Osteocyte (in vitro differentiated cells): ENCODE measurements around the gene TBX18. TPM values are rescaled to one million over a fixed set of nuclear protein-coding genes. Genes with fewer than 3 reads are reported as not detected.

Experiments
- DNase-seq: peaks from one replicate; pipeline ENCODE4 v3.0.0; 2021; ENCODE audit warnings: mixed read lengths; ENCODE audit not compliant: unreplicated experiment; ENCODE audit errors: extremely low spot score
- H3K27ac Mint-ChIP-seq: one replicate; pipeline ENCODE4 v1.8.0; 2021; ENCODE audit warnings: mild to moderate bottlenecking, mixed read lengths; ENCODE audit not compliant: unreplicated experiment
- H3K27me3 Mint-ChIP-seq: one replicate; pipeline ENCODE4 v1.8.0; 2021; ENCODE audit warnings: mixed read lengths; ENCODE audit not compliant: unreplicated experiment
- H3K36me3 Mint-ChIP-seq: one replicate; pipeline ENCODE4 v1.8.0; 2021; ENCODE audit warnings: mixed read lengths; ENCODE audit not compliant: unreplicated experiment
- H3K4me1 Mint-ChIP-seq: one replicate; pipeline ENCODE4 v1.8.0; 2021; ENCODE audit warnings: mixed read lengths; ENCODE audit not compliant: unreplicated experiment
- H3K4me3 Mint-ChIP-seq: one replicate; pipeline ENCODE4 v1.8.0; 2021; ENCODE audit warnings: mild to moderate bottlenecking, moderate library complexity, mixed read lengths; ENCODE audit not compliant: unreplicated experiment
- H3K9me3 Mint-ChIP-seq: one replicate; pipeline ENCODE4 v1.8.0; 2021; ENCODE audit warnings: mixed read lengths; ENCODE audit not compliant: unreplicated experiment
- CTCF ChIP-seq: fragments of 200-600 bp; sonication (generic); IDR thresholded peaks from 2 replicates; pipeline ENCODE4 v1.5.0; 2021; ENCODE audit warnings: antibody characterized with exemption, mild to moderate bottlenecking, moderate library complexity
- total RNA-seq: library from RNA; stranded (reverse); gene quantifications from 2 replicates; pipeline ENCODE4 v1.2.1, GENCODE V29; 2021

Gene TBX18
- total RNA-seq, 1 donor from 2014 or later, result 8.0 TPM

- peaks cover 2% of the 10 kb centered on the region for H3K27me3 Mint-ChIP-seq
- DNase-seq, result no peak
- no peaks in the 10 kb centered on the region for H3K36me3 Mint-ChIP-seq
- no peak for TF ChIP-seq CTCF
- no peak overlapping the region for H3K27ac Mint-ChIP-seq
- H3K4me1 Mint-ChIP-seq, result no peaks in the 10 kb centered on the region
- H3K4me3 Mint-ChIP-seq, result no peak overlapping the region
- H3K9me3 Mint-ChIP-seq, result no peaks in the 10 kb centered on the region
Measured at GRCh38 chr6:84709121-84709520, 55.3 kb downstream of the TBX18 start.

DNA sequence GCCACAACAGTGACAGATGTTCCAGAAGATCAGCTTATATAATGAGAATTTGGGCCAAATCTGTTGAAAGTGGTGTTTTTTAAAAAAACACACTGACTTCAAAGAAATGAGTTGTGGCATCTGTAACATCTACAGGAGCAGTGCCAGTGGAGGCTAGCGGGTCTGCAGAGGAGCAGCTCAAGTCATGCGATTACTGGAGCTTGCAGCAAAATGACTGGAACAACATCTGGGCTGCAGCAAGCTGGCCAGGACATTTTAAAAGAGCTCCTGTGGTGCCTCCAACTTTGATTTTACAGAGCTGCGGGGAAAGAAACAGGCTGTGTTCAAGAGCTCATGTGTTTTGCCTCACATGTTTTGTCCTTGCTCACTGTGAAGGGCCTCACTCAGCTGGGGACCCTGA is 57.2 kb downstream of the TBX18 start:
- Mint-ChIP-seq H3K36me3 (no peaks in the 10 kb centered on the region), H3K9me3 (no peaks in the 10 kb centered on the region), H3K4me3 (no peak overlapping the region), H3K4me1 (no peaks in the 10 kb centered on the region), H3K27ac (no peak overlapping the region), H3K27me3 (peaks cover 2% of the 10 kb centered on the region)
- TF ChIP-seq CTCF, result no peak
- no peak for DNase-seq

DNA sequence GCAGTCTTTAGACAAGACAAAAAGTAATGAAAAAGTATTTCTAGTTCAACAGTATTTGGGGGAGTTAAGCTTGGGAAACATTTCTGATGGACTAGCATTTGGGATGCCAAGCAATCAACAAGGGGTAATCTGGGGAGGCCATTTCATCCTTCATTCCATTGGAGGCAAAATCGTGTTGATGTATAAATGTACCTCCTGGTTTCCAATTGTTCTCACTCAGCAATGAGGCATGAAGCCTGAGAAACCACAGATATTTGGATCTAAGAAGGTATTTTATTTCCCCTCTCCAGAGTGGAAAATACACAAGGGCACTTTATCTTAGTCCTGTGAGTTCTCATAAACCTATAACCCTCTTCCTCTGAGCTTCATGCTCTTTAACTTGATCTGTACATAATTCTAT is 68.2 kb downstream of the TBX18 start:
- Mint-ChIP-seq H3K9me3 (peaks cover 3% of the 10 kb centered on the region), H3K36me3 (no peaks in the 10 kb centered on the region), H3K4me1 (peaks cover 5% of the 10 kb centered on the region), H3K27me3 (peaks cover 7% of the 10 kb centered on the region), H3K27ac (no peak overlapping the region), H3K4me3 (no peak overlapping the region)
- no peak for TF ChIP-seq CTCF
- DNase-seq, result no peak

DNA sequence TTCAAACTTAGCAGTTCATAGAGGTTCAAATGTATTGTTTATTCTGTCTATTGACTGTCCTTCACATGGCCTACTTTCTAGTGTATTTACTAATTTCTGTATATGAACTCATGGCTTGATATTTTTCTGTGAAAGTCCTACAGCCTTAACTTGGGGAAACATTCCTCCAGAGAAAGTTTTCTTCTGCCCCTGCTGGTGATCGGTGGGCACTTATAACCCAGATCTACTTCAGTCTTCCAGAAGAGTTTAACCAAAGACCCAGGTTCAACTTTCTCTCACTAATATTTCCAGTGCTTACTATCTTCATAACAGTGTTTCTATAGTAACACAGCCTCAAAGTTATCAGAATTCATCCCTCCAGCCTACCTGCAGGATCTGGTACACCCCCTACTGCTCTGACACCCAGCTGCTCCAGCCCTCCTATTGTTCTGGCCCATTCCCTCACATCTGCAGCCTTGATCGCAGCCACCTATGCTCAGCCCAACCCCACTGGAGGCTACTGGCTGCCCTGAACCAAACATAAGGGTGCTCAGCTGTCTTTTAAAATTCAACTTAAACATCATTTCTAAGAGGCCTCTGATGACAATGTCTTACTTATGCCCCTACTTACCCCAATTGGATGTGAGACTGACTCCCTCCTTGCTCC is 72.3 kb downstream of the TBX18 start:
- no peak for DNase-seq
- Mint-ChIP-seq H3K4me3 (no peak overlapping the region), H3K27me3 (peaks cover 7% of the 10 kb centered on the region), H3K36me3 (no peaks in the 10 kb centered on the region), H3K9me3 (peaks cover 11% of the 10 kb centered on the region), H3K27ac (no peak overlapping the region), H3K4me1 (peaks cover 19% of the 10 kb centered on the region)
- TF ChIP-seq CTCF, result no peak

- no peaks in the 10 kb centered on the region for H3K36me3 Mint-ChIP-seq
- H3K27ac Mint-ChIP-seq, result no peak overlapping the region
- peaks cover 16% of the 10 kb centered on the region for H3K9me3 Mint-ChIP-seq
- no peak for DNase-seq
- no peak overlapping the region for H3K4me3 Mint-ChIP-seq
- peaks cover 15% of the 10 kb centered on the region for H3K4me1 Mint-ChIP-seq
- TF ChIP-seq CTCF, result no peak
- no peaks in the 10 kb centered on the region for H3K27me3 Mint-ChIP-seq
Measured at GRCh38 chr6:84688141-84688873, 76.1 kb downstream of the TBX18 start.
